COR-L47 (cell line): ENCODE data around the gene CSNK2A2.

Experiments used
- DNase-seq: peaks from one replicate; lab custom pipeline; 2025; lab: John Stamatoyannopoulos, UW

Gene CSNK2A2

GRCh38 chr16:58110571-58111301, 87.2 kb downstream of the CSNK2A2 start:
- DNase-seq, result no peak

DNA sequence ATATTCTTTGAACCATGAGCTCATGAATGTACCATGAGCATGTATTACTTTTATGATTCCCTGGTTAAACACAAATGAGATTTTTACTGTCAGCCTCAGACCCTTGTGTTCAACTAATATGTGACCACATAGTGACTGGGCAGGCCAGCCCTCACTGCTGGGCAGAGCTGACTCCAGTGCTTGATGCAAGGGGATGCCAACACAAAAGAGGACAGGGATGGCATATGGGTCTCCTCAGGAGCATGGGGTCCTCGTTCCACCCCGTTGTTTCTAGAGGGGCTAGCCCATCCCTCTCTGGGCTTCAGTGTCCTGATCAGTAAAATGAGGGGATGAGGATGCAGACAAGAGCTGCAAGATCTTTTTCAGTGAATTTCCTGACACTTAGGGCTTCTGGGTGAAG, 88.0 kb downstream of the CSNK2A2 start:
- no peak for DNase-seq

- no peak for DNase-seq
These were observed 88.6 kb downstream of the CSNK2A2 start for GRCh38 chr16:58109330-58109729.
